NCI-H1105 treated with DMSO at 0.1 percent for 48 hours (cell line): Measurements from ENCODE around the gene CDC42BPA.

Experiments used
- DNase-seq: peaks from one replicate; lab custom pipeline; 2025; lab: John Stamatoyannopoulos, UW

Gene CDC42BPA

DNA sequence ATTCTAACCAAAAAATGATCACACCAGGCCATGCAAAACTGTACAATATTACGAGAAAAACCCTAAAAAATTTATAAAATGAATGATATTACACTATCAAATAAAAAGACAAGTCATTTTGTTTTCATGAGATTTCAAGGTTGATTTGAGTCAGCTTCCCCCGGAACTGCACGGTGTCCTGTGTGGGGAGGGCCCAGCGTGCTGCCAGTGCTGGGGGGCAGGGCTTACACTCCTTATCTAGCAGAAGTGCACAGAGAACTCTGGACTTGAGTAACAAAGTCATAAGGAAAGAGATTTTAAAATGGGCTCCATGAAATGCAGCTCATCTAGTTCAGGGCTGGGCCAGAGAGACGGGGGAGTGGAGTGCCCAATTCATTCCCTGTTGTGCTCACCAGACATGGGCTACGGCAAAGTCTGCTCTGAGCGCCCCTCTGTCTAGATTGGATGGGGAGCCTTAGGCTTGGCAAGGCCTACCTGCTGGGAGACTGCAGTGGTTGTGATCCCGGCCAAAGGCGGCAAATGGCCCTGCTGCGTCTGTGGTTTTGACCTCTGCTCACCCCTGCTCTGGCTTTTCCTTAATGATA lies 328.1 kb downstream of the CDC42BPA start:
- DNase-seq: no peak

DNA sequence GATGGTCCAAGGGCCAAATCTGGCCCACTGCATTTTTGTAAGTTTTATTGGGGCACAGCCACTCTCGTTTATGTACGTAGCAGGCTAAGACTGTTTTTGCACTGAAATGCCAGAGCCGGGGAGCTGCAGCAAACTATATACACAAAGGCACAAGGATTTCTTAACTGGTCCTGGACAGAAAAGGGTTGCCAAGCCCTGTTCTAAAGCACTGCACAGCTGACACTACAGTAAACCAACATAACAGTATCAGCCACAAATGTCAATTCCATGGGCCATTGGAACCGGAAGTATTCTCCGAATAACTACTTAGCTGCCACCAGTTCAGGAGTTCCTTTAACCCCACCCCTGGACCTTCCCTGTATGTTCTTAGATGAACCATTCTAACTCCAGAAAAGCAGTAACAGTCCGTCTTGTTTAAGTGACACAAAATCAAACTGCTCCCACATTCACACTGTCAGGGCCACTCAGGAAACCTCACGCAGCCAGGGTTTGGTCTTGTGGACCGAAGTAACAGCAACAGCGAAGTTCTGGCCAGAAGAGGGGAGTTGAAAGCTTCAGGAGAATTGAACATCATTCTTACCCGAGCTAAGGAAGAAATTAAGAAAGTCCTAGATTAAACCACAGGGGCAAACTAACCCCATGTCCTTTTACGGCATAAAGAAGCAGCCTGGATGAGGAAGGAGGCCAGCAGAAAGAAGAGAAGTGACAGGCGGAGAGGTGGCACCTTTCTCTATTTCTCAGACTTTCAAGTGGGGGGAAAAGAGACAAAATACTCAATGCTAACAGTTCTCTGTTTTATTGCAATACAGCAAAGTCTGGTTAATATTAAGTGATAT lies 329.0 kb downstream of the CDC42BPA start:
- no peak for DNase-seq

DNA sequence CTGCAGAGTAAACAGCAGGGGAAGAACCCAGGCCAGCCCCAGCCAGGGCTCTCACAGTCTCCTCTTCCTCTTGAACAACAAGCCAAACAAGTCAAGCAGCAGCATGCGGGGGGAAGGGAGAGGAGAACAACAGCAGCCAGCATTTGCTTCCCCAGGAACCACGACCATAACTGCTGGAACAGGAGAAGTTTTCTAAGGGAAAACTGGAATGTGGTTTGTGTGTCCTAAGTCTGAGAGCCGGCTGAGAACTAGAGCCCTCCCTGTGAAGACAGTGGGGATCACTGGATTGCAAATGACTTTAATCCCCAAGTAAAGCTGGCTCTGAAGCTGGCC lies 330.0 kb downstream of the CDC42BPA start:
- no peak for DNase-seq

DNA sequence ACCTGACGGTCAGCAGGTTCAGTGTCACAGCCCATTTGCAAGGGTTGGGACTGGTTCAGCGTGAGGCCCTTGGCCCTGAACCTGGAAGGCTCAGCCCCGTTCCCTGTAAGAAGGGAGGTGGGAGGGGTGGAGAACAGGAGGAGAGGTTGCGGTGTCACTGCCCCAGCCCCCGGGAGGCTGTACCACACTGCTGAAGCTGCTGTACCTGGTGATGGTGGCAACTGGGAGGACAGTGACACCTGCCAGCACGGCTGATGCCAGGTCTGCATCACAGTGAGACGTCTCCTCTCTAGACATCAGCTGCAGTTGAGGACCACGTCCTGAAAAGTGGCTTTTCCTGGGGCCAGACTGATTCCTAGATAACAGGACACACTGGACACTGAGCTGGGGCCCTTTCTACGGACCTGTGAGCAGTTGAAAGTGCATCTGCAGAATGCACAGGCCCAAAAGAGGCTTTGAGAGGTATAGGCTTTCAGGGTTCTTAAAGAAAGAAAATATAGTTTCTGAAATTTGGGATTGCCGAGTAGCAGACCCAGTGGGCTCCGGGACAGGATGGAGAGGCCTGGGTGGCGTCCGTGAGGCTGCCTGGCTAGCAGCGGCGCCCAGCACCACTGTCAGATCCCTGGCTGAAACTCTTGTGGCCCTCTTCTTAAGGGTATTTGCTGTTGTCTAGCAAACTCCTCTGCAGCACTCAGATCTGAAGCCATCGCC lies 330.5 kb downstream of the CDC42BPA start:
- DNase-seq: no peak

DNA sequence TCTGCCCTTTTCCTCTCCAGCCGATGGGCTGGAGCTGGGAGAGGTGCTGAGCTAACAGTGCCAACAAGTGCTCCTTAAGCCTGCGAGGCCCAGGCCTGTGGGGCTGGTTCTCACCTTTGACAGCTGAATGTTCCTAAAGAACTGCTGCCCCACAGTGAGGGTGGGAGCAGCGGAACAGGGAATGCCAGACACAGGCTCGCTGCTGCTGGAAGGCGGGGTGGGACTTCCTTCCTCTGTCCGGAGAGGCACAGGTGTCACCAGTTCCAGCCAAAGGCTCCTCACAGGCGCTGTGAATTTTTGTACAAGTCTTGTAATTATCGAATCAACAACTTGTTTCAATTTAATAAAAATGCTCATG lies 331.1 kb downstream of the CDC42BPA start:
- no peak for DNase-seq

DNA sequence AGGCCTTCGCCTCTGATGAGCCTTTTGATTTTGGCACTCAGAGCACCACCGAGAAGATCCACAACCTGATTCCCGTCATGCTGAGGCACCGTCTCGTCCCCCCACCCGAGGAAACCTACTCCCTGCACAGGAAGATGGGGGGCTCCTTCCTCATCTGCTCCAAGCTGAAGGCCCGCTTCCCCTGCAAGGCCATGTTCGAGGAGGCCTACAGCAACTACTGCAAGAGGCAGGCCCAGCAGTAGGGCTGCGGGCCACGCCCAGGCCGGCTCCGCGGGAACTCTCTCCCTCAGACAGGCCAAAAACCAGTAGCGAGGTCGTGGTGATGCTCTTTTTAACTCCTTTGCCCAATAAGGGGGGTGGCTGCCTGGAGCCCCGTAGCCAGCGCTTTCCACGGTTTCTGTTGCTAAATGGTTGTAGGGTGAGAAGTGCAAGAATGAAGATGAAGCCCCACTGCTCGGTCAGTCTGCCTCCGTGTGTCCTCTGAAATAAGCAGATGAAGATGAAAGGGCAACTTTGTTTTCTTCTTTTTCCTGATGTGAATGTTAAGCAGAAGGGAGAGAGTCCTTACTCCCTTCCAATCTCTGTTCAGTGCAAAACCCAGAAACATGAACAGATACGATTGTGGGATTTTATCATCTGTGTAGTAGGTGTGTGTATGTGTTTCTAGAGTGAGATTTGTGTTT lies 331.7 kb downstream of the CDC42BPA start:
- no peak for DNase-seq

DNA sequence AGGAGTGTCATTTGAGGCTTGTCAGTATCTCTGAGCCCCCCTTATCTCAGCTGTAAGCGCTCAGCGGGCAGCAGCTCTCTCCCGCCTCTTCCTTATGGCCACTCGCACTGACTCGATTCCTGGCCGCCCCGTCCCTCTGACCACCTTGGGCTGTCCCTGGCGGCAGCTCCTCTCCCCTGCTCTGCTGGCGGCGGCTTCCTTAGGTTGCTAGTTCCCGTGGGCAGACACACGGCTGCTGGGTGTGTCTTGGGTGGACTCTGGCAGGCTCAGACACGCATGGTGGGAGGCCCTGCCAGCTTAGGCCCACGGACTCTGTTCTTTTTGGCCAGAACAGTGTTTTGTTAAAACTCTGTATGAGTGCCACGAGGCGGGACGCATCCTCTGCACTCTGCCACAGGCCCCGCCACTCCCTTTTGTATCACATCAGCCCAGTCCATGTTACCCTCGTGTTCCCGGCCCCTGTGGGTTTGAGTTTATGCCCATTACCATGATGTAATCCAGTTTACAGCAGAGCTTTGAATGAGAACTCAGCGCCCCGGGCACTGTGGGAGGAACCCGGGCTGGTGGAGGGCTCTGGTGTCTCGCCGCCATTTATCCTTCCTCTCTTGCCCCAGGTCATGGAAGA lies 332.3 kb downstream of the CDC42BPA start:
- DNase-seq: no peak

DNA sequence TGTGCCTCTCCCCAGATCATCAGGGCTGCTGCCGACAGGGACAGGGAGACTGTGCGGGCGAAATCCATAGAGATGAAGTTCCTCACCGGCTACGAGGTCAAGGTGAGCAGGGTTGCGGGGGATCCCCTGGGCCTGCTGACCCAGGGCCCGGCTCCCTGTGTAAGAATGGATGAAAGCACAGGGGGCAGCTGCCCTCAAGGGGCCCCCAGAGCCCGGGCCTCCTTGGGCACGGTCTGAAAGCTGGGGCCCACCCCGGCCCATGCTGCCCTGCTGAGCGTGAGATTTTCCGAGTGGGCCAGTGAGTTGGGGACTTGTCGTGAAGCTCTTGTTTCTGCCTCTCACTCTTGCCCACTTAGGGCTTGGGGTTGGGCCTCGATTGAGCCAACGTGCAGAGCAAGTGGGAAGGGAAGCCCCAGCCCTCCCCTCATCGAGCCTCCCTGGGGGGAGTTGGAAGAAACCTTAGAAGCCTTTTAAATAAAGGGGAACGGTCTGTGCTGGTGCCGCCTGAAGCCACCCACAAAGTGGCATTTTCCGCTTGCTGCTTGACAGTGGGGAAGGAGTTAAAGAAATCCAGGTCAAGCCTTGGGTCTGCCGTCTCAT lies 333.0 kb downstream of the CDC42BPA start:
- no peak for DNase-seq

DNA sequence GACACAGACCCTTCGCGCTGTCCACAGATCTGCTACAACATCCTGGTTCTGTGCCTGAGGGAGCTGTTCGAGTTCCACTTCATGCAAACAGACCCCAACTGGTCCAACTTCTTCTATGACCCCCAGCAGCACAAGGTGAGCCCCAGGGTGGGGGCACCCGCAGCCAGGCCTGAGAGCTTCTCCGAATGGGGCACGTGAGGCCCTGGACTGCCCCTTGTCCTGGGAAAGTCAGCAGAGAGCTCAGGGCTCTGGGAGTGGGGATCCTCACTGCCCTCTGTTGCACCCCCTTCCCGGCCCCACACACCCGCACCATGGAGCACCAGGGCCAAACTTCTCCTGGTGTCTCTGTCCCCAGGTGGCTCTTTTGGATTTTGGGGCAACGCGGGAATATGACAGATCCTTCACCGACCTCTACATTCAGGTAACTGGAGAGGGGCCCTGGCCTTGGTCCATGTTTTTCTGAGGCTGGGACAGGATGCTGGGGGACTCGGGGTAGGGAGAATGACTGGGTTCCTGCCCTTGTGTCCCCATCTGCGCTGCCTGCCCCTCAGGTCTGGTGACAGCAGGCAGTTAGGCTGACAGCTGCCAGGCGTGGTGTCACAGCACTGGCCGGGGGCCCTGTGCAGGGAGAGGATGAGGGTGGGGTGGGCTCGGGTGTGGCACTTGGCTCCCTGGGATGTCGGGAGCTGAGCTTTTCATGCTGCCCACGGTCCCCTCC lies 333.6 kb downstream of the CDC42BPA start:
- no peak for DNase-seq

DNA sequence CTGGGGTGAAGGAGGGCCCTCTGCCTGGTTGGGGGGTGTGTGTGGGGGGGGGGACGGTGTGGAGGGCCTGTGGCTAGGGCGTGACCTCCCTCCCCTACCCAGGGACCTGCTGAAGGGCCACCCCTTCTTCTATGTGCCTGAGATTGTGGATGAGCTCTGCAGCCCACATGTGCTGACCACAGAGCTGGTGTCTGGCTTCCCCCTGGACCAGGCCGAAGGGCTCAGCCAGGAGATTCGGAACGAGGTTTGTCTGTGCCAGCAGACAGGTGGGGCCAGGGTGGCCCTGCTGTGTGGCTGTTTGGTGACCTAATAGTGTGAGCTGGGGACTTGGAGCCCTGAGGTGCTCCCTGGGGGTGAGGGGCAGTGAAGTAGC lies 334.3 kb downstream of the CDC42BPA start:
- no peak for DNase-seq

DNA sequence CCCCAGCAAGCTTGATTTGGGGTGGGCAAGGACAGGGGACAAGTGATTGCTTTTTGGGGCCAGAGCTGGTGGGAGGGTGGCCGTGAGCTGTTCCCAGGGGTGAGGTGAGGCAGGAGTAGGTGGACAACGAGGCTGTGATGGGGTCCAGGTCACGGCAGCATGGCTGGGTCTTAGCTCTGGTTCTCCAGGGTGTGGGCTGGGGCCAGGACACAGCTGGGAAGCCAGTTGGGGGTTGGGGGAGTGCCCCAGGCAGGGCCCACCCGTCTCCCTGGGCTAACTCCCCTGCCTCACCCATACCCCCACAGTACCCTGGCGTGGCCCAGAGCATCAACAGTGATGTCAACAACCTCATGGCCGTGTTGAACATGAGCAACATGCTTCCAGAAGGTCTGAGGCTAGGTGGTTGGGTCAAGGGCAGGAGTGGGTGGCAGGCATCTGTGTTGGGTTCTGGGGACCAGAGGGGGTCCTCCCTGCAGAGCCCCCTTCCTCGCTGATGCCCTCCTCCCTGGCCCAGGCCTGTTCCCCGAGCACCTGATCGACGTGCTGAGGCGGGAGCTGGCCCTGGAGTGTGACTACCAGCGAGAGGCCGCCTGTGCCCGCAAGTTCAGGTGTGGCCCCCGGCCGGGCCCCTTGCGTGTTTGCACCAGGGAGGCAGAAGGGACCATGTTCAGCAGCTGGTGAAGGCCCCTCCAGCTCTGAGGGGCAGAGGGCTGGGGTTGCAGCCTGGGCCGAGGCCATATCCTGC lies 334.9 kb downstream of the CDC42BPA start:
- DNase-seq: no peak

DNA sequence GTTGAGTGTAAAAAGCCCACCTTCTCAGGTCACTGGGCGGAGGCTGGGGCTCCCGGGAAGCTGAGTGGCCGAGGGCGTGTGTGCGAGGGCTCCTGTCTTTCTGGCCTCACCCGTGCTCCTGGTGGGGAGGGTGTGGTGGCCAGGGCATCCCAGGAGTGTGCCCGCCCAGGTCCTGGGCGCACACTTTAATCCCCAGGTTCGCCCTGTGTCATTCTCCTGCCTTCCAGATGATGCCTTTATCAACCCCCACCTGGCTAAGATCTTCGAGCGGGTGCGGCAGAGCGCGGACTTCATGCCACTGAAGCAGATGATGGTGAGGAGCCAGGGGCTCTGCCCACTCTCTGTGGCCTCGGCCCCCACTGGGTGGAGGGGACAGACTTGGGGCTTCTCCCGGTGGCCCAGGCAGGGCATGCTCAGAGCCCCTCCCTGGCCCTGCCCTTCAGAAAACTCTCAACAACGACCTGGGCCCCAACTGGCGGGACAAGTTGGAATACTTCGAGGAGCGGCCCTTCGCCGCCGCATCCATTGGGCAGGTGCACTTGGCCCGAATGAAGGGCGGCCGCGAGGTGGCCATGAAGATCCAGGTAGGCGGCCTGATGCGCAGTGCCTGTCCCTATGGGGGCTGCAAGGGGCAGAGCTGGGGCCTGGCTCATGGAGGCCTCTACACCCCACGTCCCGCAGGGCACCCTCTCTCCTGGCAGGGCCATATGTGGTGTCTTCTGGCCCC lies 335.7 kb downstream of the CDC42BPA start:
- no peak for DNase-seq

DNA sequence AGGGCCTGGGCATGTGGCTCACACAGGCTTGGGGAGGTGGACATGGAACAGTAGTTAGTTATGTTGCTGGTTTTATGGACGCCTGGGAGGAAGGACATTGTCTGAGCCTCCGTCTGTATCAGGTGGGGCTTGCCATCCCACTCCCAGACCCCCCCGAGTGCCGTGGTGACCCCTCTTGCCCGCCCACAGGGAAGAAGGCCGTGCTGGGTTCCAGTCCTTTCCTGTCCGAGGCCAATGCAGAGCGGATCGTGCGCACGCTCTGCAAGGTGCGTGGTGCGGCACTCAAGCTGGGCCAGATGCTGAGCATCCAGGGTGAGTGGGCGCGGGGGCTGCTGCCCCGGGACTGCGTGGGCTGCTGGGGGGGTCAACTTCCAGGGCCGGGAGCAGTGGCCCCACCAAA lies 336.5 kb downstream of the CDC42BPA start:
- no peak for DNase-seq

DNA sequence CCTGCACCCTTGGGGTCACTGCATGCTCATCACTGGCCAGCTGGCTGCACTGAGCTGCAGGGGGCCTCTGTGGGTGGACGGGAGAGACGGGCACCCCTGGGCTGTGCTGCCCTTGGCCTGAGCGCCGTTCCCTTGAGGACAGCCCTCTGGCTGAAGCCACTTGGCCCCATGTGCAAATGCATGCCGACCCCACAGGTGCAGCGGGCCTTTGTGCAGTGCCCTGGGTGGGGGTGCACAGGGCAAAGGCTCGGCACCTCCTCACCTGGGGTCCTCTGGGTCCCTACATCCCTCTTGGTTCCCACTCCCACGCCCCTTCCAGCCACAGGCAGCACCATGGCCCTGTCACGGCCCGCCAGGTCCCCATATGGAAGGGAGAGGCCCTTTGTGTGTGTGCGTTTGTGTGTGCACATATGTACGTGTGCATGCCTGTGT lies 336.9 kb downstream of the CDC42BPA start:
- no peak for DNase-seq

DNA sequence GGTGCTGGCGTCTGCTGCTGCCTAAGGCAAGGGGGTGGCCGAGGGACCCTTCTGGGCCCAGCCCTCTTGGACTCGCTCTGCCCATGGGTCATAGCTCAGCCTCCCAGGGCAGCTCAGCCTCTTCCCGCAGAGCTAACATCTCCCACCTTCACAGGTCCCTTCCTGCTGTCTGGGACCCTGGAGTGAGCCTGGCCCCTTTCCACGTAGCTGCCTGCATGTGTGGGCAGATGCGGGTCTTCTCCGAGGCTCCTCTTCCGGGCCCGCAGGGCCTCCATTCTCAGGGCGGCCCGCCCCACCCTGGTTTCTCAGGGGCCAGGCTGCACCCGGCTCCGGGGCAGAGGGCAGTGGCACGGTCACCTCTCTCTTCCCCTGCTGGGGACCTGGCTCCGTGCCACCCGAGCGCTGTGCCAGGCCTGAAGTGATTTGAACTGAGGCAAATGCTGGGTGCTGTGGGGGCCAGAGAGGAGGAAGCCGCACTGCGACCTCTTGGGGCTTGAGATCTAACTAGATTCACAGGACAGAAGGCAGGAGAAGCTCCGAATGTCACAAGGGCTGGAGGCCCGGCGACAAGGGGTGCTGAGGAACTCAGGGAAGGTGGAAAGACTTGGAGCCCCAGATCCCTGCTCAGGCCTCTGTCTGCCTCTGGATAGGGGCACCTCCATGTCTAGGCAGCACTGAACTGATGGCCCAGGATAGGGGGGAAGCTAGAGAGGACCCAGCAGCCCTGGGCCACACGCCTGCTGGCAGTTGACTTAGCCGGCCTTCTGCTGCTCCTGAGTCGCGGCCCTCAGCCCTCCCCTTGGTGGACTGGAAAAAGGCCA lies 337.5 kb downstream of the CDC42BPA start:
- DNase-seq: no peak

DNA sequence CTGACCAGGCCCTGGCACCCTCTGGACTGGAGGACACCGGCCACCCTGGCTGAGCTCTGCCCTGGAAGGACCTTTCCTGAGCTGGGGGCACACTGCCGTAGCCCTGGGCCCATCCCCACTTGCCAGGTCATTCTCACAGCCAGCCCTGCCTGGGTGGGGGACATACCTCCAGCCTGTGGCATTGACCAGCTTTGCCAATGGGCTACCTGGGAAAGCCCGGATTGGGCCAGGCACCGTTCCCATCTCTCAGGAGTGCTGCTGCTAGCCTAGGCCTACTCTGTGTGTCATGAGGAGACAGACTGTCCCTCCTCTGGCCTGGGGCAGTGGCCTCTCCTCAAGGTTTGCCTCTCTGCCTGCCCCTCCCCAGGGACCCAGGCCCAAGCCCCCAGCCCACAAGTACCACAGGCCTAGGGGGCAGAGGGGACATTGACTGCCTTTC lies 338.2 kb downstream of the CDC42BPA start:
- DNase-seq: no peak

DNA sequence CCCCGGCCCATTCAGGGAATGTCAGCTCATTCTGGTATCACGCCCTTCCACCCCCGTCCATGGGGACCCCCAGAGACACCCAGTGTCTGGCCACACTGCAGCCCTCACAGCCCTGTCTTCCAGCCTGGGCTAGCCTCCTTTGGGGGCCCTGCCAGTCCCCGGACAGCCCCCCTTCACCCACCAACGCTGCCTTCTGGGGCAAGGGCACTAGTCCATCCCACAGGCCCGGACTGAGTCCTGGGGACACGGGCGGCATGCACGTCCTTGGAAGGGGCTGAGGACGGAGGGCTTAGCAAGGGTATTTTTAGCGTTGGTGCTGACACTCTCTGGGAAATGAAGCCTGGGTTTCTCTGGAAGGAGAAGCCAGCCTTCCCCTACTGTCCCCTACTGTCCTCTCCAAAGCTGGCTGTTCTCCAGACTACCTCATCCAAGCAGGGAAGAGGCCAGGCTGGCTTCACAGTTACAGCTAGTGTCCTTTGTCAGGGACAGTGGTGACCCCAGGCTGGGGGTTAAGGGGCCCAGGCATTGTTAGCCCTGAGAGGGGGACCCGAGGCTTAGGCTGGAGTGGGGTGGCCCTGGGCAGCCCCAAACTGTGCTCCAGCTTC lies 338.7 kb downstream of the CDC42BPA start:
- DNase-seq: no peak

DNA sequence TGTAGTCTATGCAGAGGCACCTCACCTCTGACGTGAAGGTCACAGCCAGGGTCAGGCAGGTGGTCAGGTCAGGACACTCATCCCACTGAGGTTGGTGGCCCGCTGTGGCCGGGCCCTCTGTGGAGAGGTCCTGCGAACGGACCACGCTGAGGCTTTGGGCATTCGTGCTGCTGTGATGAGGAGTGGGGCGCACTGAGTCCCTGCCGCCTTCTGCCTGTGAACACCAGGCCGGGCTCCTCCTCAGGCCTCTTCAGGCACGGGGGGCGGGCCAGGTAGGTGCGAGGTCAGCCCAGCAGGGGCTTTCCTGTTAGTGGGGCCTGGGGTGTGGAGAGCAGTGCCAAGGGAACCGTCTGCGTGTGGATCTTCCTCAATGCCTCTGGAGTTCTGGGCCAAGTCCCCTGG lies 339.2 kb downstream of the CDC42BPA start:
- DNase-seq: no peak
